GM21515 (cell line): ENCODE results near the gene PLXNB2.
"Not testable (repeated sequence)": the region's sequence is repeated elsewhere in the genome, so short reads cannot be mapped to it uniquely, and the experiment has no call there.

Experiments used
- ATAC-seq: cut with Tn5 transposase; IDR thresholded peaks from one replicate; pipeline ENCODE4 v1.9.1; 2021; ENCODE audit not compliant: unreplicated experiment

The PLXNB2 gene, protein sequence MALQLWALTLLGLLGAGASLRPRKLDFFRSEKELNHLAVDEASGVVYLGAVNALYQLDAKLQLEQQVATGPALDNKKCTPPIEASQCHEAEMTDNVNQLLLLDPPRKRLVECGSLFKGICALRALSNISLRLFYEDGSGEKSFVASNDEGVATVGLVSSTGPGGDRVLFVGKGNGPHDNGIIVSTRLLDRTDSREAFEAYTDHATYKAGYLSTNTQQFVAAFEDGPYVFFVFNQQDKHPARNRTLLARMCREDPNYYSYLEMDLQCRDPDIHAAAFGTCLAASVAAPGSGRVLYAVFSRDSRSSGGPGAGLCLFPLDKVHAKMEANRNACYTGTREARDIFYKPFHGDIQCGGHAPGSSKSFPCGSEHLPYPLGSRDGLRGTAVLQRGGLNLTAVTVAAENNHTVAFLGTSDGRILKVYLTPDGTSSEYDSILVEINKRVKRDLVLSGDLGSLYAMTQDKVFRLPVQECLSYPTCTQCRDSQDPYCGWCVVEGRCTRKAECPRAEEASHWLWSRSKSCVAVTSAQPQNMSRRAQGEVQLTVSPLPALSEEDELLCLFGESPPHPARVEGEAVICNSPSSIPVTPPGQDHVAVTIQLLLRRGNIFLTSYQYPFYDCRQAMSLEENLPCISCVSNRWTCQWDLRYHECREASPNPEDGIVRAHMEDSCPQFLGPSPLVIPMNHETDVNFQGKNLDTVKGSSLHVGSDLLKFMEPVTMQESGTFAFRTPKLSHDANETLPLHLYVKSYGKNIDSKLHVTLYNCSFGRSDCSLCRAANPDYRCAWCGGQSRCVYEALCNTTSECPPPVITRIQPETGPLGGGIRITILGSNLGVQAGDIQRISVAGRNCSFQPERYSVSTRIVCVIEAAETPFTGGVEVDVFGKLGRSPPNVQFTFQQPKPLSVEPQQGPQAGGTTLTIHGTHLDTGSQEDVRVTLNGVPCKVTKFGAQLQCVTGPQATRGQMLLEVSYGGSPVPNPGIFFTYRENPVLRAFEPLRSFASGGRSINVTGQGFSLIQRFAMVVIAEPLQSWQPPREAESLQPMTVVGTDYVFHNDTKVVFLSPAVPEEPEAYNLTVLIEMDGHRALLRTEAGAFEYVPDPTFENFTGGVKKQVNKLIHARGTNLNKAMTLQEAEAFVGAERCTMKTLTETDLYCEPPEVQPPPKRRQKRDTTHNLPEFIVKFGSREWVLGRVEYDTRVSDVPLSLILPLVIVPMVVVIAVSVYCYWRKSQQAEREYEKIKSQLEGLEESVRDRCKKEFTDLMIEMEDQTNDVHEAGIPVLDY (N-terminal part only)

DNA sequence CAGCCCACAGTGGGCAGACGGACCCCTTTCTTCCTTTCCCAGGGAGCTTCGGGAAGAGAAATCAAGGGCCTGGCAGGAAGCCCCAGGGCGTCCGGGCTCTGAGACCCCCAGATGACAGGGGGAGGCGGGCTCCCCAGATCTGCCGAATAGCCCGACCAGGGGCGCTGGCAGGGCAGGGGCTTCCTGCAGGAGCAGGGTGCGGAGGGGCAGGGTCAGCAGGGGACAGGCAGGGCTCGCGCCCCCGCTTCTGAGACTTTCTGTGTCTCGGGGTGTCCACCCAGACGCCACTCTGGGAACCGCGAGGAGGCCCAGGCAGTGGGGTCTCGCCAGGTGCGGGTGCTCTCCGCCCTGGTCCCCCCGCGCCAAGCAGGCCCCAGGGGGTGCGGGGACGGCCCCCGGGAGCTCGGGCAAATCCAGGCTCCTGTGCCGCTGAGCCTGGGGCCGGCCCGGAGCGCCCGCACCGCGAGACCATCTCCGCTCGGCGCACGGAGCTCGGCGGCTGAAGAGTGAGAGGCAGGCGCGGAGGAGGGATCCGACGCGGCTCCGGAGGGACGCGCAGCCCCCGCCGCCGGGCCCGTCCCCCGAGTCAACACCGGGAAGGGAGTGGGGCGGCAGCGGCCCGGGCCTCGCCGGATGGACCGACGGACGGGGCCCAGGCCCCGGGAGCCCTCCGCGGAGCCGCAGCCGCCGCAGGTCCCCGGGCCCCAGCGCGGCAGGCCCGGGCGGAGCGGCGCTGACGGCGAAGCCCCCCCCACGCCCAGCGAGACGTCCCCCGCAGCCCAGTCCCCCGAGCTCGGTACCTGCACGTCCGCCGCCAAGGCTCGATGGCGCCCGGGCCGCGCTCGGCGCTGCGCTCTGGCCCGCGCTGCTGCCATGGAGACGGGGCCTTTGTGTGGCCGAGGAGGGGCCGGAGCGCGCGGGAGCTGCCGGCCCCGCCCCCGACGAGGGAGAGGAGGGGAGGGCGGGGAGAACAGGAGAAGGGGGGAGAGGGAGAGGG is at the start of gene PLXNB2:
TSS of gene PLXNB2 (minus strand) at position 894 of the 997 bp plus-strand sequence. CDS start 17,062 bp downstream, outside the sequence.
- ATAC-seq, result no peak

DNA sequence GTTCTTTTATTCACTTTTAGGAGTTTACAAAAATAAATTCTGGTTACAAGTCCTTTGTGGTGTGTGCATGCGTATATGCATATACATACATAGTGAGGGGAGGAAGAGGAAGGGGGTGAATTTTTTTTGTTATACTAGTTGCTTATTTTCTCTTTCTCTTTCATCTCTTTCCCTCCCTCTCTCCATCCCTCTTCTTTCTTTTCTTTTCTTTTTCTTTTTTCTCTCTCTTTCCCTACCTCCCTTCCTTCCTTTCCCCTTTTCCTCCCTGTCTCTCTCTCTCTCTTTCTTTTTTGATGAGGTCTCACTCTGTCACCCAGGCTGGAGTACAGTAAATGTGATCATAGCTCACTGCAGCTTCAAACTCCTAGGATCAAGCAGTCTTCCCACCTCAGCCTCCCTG is 49.8 kb upstream of the PLXNB2 start:
- no peak for ATAC-seq

DNA sequence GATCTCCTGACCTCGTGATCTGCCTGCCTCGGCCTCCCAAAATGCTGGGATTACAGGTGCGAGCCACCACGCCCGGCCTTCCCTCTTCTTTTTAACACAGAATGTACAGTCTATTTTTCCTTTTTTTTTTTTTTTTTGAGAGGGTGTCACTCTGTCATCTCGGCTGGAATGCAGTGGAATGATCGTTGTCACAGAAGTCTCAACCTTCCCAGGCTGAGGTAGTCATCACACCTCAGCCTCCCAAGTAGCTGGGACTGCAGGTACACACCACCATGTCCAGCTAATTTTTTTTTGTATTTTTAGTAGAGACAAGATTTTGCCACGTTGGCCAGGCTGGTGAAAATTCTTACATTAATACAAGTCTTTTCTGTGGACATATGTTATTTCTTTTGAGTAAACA is 48.7 kb upstream of the PLXNB2 start:
- no peak for ATAC-seq

DNA sequence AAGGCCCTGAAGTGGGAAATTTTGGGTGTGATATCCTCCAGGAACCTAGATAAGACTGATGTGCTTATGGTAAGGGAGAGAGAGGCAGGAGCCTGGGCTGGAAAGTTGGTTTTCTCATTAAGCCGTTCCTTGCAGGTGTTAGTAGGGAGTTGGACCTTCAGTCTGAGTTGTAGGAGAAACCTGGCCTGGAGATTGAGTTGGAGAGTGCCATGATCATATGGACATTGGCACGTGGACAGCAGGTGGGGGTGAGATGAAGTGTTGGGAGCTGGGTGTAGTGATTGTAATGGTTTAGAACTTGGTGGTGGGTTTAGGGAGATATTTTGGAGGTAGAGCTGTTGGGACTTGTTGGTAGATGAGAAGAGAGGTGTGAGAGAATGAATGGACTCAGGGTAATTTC is 40.6 kb upstream of the PLXNB2 start:
- no peak for ATAC-seq

DNA sequence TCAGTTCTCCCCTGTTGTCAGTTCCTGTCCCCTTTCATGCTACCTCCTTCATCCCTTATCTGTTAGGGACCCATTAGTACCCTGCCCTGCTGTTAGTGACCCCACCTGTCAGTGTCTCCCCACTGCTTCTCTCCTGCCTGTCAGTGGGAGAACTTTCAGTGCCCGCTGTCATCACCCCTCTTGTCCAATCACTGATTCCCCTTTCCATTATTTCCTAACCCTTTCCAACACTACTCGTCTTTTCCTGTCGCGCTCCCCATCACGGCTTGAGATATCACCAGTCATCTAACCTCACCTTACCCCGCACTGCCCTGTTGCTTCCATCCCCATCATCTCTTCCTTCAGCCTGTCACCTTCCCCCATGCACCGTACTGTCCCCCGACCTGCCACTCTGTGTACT is 39.7 kb upstream of the PLXNB2 start:
- no peak for ATAC-seq

DNA sequence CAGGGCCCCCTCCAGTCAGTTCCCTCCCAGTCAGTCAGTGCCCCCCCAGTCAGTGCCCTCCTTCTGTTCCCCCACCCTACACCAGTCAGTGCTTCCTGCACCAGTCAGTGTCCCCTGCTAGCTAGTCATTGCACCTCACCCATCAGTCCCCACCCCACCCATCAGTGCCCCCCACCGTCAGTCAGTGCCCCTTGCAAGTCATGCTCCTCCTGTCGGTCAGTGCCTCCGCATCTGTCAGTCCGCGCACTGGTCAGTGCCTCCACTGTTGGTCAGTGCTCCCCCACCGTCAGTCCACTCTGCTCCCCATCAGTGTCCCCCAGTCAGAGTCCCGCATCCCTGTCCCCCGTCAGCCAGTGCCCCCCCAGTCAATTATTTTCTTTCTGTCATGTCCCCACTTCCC is 39.0 kb upstream of the PLXNB2 start:
- ATAC-seq, result no peak

DNA sequence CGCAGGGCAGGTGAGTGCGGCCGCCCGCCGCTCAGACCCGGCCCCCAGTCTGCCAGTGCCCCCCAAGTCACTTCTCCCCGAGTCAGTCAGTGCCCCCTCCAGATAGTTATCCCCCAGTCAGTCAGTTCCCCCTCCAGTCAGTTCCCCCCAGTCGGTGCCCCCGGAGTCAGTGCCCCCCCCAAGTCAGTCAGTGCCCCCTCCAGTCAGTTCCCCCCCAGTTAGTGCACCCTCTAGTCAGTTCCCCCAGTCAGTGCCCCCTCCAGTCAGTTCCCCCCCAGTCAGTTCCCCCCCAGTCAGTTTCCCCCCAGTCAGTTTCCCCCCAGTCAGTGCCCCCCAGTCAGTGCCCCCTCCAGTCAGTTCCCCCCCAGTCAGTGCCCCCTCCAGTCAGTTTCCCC is 36.1 kb upstream of the PLXNB2 start:
- ATAC-seq, result no peak

DNA sequence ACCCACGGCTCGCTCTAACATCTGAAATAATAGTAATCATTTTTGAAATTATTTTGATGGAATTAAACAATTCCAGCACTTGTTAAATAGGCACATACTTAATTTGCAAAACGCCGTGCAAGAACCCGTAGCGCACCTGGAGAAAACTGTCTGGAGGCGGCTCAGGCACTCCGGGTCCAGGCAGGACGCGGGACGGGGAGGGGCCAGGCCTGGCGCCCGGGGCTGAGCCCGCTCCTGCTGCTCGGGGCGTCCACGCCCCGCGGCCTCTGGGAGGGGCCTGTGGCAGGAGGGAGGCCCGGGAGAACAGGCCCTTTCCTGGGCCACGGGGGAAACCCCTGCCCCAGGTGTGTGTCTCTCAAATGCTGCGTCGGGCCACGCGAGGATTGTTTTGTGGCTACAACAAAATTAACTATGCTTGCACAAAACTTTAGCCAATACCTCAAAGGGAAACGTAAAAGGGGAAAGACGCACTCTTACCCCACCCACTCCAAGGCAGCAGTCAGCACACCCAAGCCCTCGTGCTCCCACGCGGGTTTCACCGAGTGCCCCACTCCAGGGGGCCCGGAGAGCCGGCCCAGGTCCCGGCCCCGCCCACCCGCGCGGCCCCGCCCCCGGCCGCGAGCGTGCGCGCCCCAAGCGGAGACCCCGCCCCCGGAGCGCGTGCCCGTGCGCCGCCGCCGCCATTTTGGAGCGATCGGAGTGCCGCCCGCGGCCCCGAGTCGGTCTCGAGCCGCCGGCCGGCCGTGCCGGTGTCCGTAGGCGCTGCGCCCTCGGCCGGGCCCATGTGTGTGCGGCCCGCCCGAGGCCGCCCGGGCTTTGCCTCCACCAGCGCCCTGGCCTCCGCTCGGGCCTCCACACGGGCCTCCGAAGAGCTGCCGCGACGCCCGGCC is 35.5 kb upstream of the PLXNB2 start, which contains the start of gene PPP6R2:
TSS of gene PPP6R2 (plus strand) at position 677 of the 890 bp plus-strand sequence. CDS start 50,582 bp downstream, outside the sequence.
- peak; percentile 59 for ATAC-seq

DNA sequence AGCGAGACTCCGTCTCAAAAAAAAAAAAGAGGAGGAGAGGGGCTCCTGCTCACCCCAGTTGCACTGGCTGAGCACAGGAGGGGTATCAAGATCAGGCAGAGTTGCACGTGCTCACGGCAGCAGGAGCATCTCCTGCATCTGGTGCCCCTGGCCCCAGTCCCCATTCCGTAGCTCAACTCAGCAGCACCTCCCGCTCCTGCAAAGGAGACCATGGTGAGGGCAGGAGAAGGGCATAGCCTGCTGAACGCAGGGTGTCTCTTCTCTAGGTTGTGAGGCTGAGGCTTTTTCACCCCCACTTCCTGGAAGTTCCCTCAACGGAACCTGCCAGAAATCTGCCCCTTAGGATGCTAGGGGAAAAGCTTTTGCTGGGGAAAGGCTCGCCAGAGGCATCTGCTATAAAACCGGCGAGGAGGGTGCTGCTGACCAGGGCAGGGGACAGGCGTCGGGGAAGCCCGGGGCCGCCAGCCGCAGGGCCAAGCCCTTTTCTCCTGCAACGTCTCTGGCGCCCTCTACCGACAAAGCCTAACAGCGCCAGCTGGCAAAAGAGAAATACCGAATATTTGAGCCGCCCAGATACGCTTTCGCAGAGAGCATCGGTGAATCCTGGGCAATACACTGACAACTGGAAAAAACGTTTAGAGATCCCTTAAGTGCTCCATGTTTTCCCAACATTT is 34.7 kb upstream of the PLXNB2 start:
- ATAC-seq, result peak; percentile 54

DNA sequence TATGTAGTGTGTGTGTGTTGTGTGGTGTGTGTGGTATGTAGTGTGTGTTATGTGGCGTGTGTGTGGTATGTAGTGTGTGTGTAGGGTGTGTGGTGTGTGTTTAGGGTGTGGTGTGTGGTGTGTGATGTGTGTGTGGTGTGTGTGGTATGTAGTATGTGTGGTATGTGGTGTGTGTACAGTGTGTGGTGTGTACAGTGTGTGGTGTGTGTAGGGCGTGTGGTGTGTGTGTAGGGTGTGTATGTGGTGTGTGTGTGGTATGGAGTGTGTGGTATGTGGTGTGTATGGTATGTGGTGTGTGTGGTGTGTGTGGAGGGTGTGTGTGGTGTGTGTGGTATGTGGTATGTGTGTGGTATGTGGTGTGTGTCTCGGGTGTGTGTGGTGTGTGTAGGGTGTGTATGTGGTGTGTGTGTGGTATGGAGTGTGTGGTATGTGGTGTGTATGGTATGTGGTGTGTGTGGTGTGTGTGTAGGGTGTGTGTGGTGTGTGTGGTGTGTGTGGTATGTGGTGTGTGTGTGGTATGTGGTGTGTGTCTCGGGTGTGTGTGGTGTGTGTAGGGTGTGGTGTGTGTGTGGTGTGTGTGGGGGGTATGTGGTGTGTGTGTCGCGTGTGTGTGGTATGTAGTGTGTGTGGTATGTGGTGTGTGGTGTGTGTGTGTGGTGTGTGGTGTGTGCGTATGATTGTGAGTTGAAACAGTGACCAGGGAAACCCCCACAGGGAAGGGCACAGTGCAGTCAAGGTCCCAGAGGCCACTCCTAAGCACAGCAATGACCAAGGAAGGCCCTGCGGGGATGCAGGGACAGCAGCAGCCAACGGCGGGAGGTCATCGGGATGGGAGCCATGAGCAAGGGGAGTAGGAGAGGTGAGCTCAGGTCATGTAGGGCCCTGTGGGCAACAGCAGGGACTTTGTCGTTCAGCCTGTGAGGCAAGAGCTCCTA is 32.8 kb upstream of the PLXNB2 start:
- ATAC-seq, result no peak

DNA sequence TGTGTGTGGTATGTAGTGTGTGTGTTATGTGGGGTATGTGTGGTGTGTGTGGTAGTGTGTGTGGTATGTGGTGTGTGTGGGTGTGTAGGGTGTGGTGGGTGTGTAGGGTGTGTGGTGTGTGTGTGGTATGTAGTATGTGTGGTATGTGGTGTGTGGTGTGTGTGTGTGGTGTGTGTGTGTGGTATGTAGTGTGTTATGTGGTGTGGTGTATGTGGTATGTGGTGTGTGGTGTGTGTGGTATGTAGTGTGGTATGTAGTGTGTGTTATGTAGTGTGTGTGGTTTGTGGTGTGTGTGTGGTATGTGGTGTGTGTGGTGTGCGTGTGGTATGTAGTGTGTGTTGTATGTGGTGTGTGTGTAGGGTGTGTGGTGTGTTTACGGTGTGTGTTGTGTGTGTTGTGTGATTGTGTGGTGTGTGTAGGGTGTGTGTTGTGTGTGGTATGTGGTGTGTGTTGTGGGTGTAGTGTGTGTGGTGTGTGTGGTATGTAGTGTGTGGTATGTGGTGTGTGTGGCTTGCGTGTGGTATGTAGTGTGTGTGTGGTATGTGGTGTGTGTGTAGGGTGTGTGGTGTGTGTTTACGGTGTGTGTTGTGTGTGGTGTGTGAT is 31.5 kb upstream of the PLXNB2 start:
- no peak for ATAC-seq

DNA sequence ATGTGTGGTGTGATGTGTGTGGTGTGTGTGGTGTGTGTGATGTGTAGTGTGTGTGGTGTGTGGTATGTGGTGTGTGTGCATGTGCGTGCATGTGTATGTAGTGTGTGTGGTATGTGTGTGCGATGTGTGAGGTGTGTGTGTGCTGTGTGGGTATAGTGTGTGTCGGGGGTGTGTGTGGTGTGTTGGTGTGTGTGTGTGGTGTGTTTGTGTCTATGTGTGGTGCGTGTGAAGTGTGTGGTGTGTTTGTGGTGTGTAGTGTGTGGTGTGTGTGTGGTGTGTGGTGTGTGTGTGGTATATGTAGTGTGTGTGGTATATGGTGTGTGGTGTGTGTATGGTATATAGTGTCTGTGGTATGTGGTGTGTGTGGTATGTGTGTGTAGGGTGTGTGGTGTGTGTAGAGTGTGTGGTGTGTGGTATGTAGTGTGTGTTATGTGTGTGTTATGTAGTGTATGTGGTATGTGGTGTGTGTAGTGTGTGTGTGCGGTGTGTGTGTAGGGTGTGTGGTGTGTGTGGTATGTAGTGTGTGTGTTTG is 30.7 kb upstream of the PLXNB2 start:
- ATAC-seq, result no peak

DNA sequence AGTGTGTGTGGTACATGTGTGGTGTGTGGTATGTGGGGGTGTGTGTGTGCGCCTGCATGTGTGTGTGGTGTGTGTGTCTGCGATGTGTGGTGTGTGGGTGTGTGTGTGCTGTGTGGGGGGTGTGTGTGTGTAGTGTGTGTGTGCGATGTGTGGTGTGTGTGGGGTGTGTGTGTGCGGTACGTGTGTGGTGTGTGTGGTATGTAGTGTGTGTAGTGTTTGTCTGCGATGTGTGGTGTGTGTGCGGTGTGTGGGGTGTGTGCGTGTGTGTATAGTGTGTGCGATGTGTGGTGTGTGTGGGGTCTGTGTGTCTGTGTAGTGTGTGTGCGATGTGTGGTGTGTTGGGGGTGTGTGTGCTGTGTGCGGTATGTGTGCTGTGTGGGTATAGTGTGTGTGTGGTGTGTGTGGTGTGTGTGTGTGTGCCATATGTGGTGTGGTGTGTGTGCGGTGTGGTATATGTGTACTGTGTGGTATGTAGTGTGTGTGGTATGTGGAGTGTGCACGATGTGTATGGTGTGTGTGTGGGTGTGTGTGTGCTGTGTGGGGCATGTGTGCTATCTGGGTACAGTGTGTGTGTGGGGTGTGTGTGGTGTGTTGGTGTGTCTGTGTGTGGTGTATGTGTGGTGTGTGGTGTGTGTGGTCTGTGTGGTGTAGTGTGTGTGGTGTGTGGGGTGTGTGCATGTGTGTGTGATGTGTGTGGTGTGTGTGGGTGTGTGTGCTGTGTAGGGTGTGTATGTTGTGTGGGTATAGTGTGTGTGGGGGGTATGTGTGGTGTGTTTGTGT is 30.0 kb upstream of the PLXNB2 start:
- no peak for ATAC-seq

DNA sequence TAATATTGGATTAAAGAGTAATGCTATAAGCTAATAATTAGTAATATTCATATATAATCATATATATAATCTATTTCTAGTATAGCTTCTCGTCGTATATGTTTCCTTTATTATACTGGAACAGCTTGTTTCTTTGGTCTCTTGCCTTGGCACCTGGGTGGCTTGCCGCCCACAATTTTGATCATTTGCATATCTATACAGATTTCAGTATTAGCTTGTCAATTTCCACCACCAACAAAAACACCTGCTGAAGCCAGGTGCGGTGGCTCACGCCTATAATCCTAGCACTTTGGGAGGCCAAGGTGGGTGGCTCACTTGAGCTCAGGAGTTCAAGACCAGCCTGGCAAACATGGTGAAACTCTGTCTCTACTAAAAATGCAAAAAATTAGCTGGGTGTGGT is 27.0 kb upstream of the PLXNB2 start:
- not testable (repeated sequence) for ATAC-seq

DNA sequence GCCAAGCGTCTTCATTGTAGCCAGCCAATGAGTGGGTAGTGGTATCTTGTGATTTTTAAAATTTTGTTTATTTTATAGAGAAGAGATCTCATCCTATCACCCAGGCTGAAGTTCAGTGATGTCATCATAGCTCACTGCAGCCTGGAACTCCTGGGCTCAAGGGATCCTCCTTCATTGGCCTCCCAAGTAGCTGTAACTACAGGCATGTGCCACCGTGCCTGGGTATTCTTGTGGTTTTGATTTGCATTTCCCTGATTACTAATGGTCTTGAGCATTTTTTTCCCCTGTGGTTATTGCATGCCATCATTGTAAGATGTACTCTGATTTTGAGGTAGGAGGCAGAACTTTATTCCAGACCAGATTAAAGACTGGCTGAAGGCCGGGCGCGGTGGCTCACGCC is 21.8 kb upstream of the PLXNB2 start:
- no peak for ATAC-seq

DNA sequence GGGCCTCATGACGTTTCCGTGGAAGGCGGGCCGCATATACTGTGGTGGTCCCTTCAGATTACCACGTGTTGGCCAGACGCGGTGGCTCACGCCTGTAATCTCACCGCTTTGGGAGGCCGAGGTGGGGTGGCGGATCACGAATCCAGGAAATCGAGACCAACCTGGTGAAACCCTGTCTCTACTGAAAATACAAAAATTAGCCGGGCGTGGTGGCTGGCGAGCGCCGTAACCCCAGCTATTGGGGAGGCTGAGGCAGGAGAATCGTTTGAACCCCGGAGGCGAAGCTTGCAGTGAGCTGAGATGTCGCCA is 20.2 kb upstream of the PLXNB2 start:
- no peak for ATAC-seq
